ENCODE measurements around the gene PTPRN2. TPM values are rescaled to one million over a fixed set of nuclear protein-coding genes. Genes with fewer than 3 reads are reported as not detected.

PTPRN2 gene
- total RNA-seq, 1 experiment from 2014 or later: 0.11 TPM

- ChIA-PET POLR2A (ENCODE audit: low non-redundant PET) (no interaction called here), CTCF (no interaction called here)
- TF ChIP-seq, protein P1, sequence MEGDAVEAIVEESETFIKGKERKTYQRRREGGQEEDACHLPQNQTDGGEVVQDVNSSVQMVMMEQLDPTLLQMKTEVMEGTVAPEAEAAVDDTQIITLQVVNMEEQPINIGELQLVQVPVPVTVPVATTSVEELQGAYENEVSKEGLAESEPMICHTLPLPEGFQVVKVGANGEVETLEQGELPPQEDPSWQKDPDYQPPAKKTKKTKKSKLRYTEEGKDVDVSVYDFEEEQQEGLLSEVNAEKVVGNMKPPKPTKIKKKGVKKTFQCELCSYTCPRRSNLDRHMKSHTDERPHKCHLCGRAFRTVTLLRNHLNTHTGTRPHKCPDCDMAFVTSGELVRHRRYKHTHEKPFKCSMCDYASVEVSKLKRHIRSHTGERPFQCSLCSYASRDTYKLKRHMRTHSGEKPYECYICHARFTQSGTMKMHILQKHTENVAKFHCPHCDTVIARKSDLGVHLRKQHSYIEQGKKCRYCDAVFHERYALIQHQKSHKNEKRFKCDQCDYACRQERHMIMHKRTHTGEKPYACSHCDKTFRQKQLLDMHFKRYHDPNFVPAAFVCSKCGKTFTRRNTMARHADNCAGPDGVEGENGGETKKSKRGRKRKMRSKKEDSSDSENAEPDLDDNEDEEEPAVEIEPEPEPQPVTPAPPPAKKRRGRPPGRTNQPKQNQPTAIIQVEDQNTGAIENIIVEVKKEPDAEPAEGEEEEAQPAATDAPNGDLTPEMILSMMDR (conservative IDR thresholded peaks at IDR 0.05; ENCODE audit: low read depth, low read length): no peak
- no peak for TF ChIP-seq EZH2 (IDR thresholded peaks at IDR 0.05; ENCODE audit: borderline replicate concordance, low read depth, low read length, poor library complexity, severe bottlenecking)
- Histone ChIP-seq H3K4me1 (ENCODE audit: insufficient read depth, low read length, poor library complexity, severe bottlenecking) (no peaks in the 10 kb centered on the region), H3K9me3 (ENCODE audit: low read depth, low read length, poor library complexity, severe bottlenecking) (no peaks in the 10 kb centered on the region), H3K27me3 (replicated peaks; ENCODE audit: insufficient read depth, low read depth, low read length, poor library complexity) (peaks cover 67% of the 10 kb centered on the region), H3K36me3 (ENCODE audit: insufficient read depth, low read length, poor library complexity, severe bottlenecking) (no peaks in the 10 kb centered on the region), H3K27ac (ENCODE audit: low read depth, low read length, poor library complexity, severe bottlenecking) (no peak overlapping the region), H3K4me3 (ENCODE audit: low read depth, low read length, poor library complexity, severe bottlenecking) (no peak overlapping the region)
- no peak for DNase-seq (ENCODE audit: low spot score)
- BruUV-seq (replicated peaks): no TSS peak
- intact Hi-C loops (cut with micrococcal nuclease; ENCODE audit: unreplicated experiment): no loop called here
These were observed 953.0 kb downstream of the PTPRN2 start for GRCh38 chr7:157634401-157635147.

GRCh38 chr7:157633465-157634185 lies 954.0 kb downstream of the PTPRN2 start:
- no peaks in the 10 kb centered on the region for H3K36me3 ChIP-seq (ENCODE audit: insufficient read depth, low read length, poor library complexity, severe bottlenecking)
- DNase-seq (ENCODE audit: low spot score): no peak
- H3K27me3 ChIP-seq (replicated peaks; ENCODE audit: insufficient read depth, low read depth, low read length, poor library complexity): peaks cover 76% of the 10 kb centered on the region
- no peak overlapping the region for H3K4me3 ChIP-seq (ENCODE audit: low read depth, low read length, poor library complexity, severe bottlenecking)
- TF ChIP-seq, protein P1 (conservative IDR thresholded peaks at IDR 0.05; ENCODE audit: low read depth, low read length): no peak
- TF ChIP-seq EZH2 (IDR thresholded peaks at IDR 0.05; ENCODE audit: borderline replicate concordance, low read depth, low read length, poor library complexity, severe bottlenecking): no peak
- ChIA-PET POLR2A (ENCODE audit: low non-redundant PET) (no interaction called here), CTCF (no interaction called here)
- no TSS peak for BruUV-seq (replicated peaks)
- H3K4me1 ChIP-seq (ENCODE audit: insufficient read depth, low read length, poor library complexity, severe bottlenecking): no peaks in the 10 kb centered on the region
- no peaks in the 10 kb centered on the region for H3K9me3 ChIP-seq (ENCODE audit: low read depth, low read length, poor library complexity, severe bottlenecking)
- H3K27ac ChIP-seq (ENCODE audit: low read depth, low read length, poor library complexity, severe bottlenecking): no peak overlapping the region
- intact Hi-C loops (cut with micrococcal nuclease; ENCODE audit: unreplicated experiment): no loop called here

DNA sequence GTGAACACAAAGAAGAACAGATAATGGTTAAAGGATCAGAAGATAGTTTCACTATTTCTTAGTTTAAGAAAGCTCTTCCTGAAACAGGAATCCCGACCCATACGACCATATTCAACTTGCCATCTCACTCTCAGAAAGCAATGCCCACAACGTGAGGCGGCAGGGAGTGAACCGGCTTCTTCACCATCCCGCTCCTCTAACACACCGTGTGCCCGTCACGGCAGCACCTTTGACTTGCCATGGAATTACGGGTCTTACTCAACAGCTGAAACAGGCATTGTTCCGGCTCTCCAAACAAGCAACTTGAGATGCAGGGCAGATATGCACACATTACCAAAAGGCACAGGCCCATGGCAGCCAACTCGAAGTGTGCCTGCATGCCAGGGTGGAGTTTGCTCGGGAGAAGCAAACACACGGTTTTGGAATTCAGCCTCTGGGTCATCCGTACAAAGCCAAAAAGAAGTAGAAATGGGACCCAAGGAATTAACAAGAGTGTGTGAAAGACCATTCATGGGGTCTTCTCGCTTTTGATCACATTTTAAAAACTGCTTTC lies 957.2 kb downstream of the PTPRN2 start:
- no peaks in the 10 kb centered on the region for H3K4me1 ChIP-seq (ENCODE audit: insufficient read depth, low read length, poor library complexity, severe bottlenecking)
- no peak for DNase-seq (ENCODE audit: low spot score)
- BruUV-seq (replicated peaks): no TSS peak
- intact Hi-C loops (cut with micrococcal nuclease; ENCODE audit: unreplicated experiment): no loop called here
- no peaks in the 10 kb centered on the region for H3K9me3 ChIP-seq (ENCODE audit: low read depth, low read length, poor library complexity, severe bottlenecking)
- no peaks in the 10 kb centered on the region for H3K36me3 ChIP-seq (ENCODE audit: insufficient read depth, low read length, poor library complexity, severe bottlenecking)
- ChIA-PET POLR2A (ENCODE audit: low non-redundant PET) (no interaction called here), CTCF (no interaction called here)
- peaks cover 77% of the 10 kb centered on the region for H3K27me3 ChIP-seq (replicated peaks; ENCODE audit: insufficient read depth, low read depth, low read length, poor library complexity)
- H3K4me3 ChIP-seq (ENCODE audit: low read depth, low read length, poor library complexity, severe bottlenecking): no peak overlapping the region
- TF ChIP-seq EZH2 (IDR thresholded peaks at IDR 0.05; ENCODE audit: borderline replicate concordance, low read depth, low read length, poor library complexity, severe bottlenecking): peak; percentile 69
- TF ChIP-seq, protein P1 (conservative IDR thresholded peaks at IDR 0.05; ENCODE audit: low read depth, low read length): no peak
- no peak overlapping the region for H3K27ac ChIP-seq (ENCODE audit: low read depth, low read length, poor library complexity, severe bottlenecking)

All from A673 (cell line).